ENCODE results near the gene DNAI4. TPM values are rescaled to one million over a fixed set of nuclear protein-coding genes. Genes with fewer than 3 reads are reported as not detected.
A peak's percentile ranks its signal among the peaks of the same experiment; 100 is the strongest.

DNAI4 gene
- total and polyA plus RNA-seq, 2 of the 8 experiments (the other 6 are each of a cell fraction or from before 2014, with no cell fraction given), result 0.32 to 2.1 TPM

DNA sequence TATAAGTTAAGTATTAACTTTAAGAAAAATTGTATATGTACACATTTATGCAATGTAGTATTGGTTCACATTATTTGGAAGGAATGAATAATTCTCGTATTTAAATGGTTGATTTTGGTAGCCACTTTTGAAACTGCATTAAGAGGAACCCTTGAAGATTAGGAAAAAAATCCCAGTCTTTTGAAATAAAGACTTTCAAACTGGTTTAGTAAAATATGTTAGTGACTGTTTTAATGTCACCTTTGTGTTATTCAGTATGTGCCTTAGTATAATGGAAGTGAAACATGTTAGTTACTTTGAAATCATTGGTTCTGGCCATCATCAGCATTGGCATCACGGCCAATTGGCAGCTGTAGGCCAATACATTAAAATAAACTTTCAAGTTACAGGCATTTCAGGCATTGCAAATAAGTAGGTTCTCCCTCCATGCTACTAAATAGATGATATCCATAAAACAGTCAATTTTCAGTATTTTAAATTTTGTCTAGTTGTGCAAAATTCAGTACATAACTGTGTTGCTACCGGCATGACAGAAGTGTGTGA lies 4.6 kb upstream of the DNAI4 start:
- H2AFZ ChIP-seq (ENCODE audit: low read length), result no peak overlapping the region
- TF ChIP-seq JUN (IDR thresholded peaks at IDR 0.05; ENCODE audit: low read depth, low read length), result no peak
- no peak for TF ChIP-seq CTBP2 (IDR thresholded peaks at IDR 0.05; ENCODE audit: borderline replicate concordance, insufficient read depth, insufficient read length, low read length)
- no peak for TF ChIP-seq KDM4A (IDR thresholded peaks at IDR 0.05; ENCODE audit: low read depth, low read length, severe bottlenecking)
- no peak for TF ChIP-seq CBX5 (IDR thresholded peaks at IDR 0.05; ENCODE audit: low read depth, low read length)
- no peak for TF ChIP-seq SAP30 (IDR thresholded peaks at IDR 0.05; ENCODE audit: insufficient read depth, insufficient replicate concordance, low read length)
- no peak for TF ChIP-seq CHD2 (IDR thresholded peaks at IDR 0.05; ENCODE audit: low read length)
- no peak for TF ChIP-seq RNF2 (IDR thresholded peaks at IDR 0.05; ENCODE audit: borderline replicate concordance, low read depth, low read length, missing control alignments, poor library complexity, severe bottlenecking)

More for the DNA sequence above, 4.6 kb upstream of the DNAI4 start:
- no peak overlapping the region for H3K9ac ChIP-seq (replicated peaks in 1 of 4; ENCODE audit: extremely low read depth in 1 of 4, low read depth in 3 of 4, low read length in 3 of 4)
- no peak overlapping the region for H3K27ac ChIP-seq (ENCODE audit: low read depth, low read length)
- no peak overlapping the region for H2BK5ac ChIP-seq (ENCODE audit: low read depth, low read length)
- ChIA-PET CTCF (ENCODE audit: partially characterized antibody) (interaction anchor here (0.6 kb wide), 1 partner anchor 750 kb away, joined by 3 read pairs; no protein-coding TSS in a partner anchor), POLR2A (ENCODE audit: partially characterized antibody) (no interaction called here)
- no peak overlapping the region for H3K4ac ChIP-seq (replicated peaks; ENCODE audit: insufficient read length, low read depth, low read length)
- peaks cover 2% of the 10 kb centered on the region; the same call in 1 of the 2 replicates for H3K79me1 ChIP-seq (ENCODE audit: low read depth, low read length)
- no peak overlapping the region; the same call in 1 of the 2 replicates for H2BK12ac ChIP-seq (ENCODE audit: low read depth, low read length)
- no peaks in the 10 kb centered on the region for H3K27me3 ChIP-seq (replicated peaks in 1 of 4; ENCODE audit: control insufficient read depth in 3 of 4, extremely low read depth in 1 of 4, insufficient read depth in 3 of 4, low read length in 3 of 4)
- no peak overlapping the region for H2BK120ac ChIP-seq (replicated peaks; ENCODE audit: low read depth, low read length)
- H4K91ac ChIP-seq (replicated peaks; ENCODE audit: insufficient read length, low read length), result no peak overlapping the region
- peaks cover 0 to 4% (median 1%) of the 10 kb centered on the region in 4 experiments; a peak in 5 of 7 replicates for H3K4me1 ChIP-seq (replicated peaks in 1 of 4; ENCODE audit: control insufficient read depth in 3 of 4, insufficient read depth in 4 of 4, low read length in 3 of 4)
- H2BK15ac ChIP-seq (ENCODE audit: low read length), result no peak overlapping the region
- H3K14ac ChIP-seq (ENCODE audit: insufficient read length), result no peak overlapping the region
- FAIRE-seq (no peak), DNase-seq (ENCODE audit: low read depth in 1 of 2, low spot score in 2 of 2) (no peak)
- H3K18ac ChIP-seq (ENCODE audit: extremely low read depth, low read length), result no peak overlapping the region
- peak overlapping the region; percentile 26 to 96 (median 35); a peak in 6 of 8 replicates for H3K4me3 ChIP-seq (ENCODE audit: extremely low read depth in 1 of 4, insufficient read depth in 2 of 4, low read depth in 3 of 4, low read length in 4 of 4)
- H4K8ac ChIP-seq (ENCODE audit: extremely low read depth, insufficient read depth, low read length), result no peak overlapping the region
- H3K56ac ChIP-seq (replicated peaks; ENCODE audit: insufficient read length, low read depth, low read length), result no peak overlapping the region
- H4K20me1 ChIP-seq (replicated peaks in 1 of 2; ENCODE audit: control insufficient read depth in 1 of 2, insufficient read depth in 2 of 2, low read length in 2 of 2), result peaks cover 0 to 1% of the 10 kb centered on the region in 2 experiments
- H3K9me3 ChIP-seq (ENCODE audit: insufficient read depth in 2 of 2, low read depth in 1 of 2, low read length in 1 of 2), result no peaks in the 10 kb centered on the region
- no peak overlapping the region for H2BK20ac ChIP-seq (ENCODE audit: low read length)
- 85% methylated on average over 3 of the region's 3 CpGs; no CpG with 5 or more reads in 1 of the 2 experiments for whole genome bisulfite sequencing, 2 experiments (ENCODE audit: extremely low coverage in 1 of 2, insufficient coverage in 1 of 2, insufficient read length in 1 of 2, insufficient replicate concordance in 2 of 2, low coverage in 1 of 2, low lambda C conversion rate in 2 of 2, missing lambda C conversion rate in 1 of 2)
- H3K23me2 ChIP-seq (ENCODE audit: low read depth, low read length), result peaks cover 11% of the 10 kb centered on the region; the same call in 1 of the 2 replicates
- no peaks in the 10 kb centered on the region for H3K36me3 ChIP-seq (ENCODE audit: control insufficient read depth in 2 of 4, insufficient read depth in 4 of 4, low read length in 3 of 4)
- H2AK5ac ChIP-seq (ENCODE audit: low read depth, low read length), result no peak overlapping the region
- peak overlapping the region; percentile 59 to 77 for H3K4me2 ChIP-seq (ENCODE audit: insufficient read depth in 1 of 2, low read depth in 2 of 2, low read length in 2 of 2)
- H3K79me2 ChIP-seq (ENCODE audit: control insufficient read depth in 1 of 2, insufficient read depth in 2 of 2, low read length in 2 of 2), result peaks cover 4 to 53% of the 10 kb centered on the region in 2 experiments; a peak in 3 of 4 replicates
- H3K23ac ChIP-seq (ENCODE audit: insufficient read length), result no peak overlapping the region
- no peak overlapping the region for H4K5ac ChIP-seq (ENCODE audit: insufficient read length, low read depth, low read length)

Data from H1 (cell line).